Activated CD4-positive, alpha-beta T cell treated with anti-CD3 and anti-CD28 coated beads, Interleukin-2, Interleukin-4, amounts not matched to agents 100 ng/mL and 50 ng/mL, durations not matched to agents 16 hours and 8 hours (primary cell): ENCODE measurements around the gene FBXL20.
"Not testable (repeated sequence)": the region's sequence is repeated elsewhere in the genome, so short reads cannot be mapped to it uniquely, and the experiment has no call there.

Source experiments
- DNase-seq: peaks from one replicate; pipeline ENCODE4 v3.0.0-alpha.2; 2020; ENCODE audit warnings: low spot score

FBXL20 gene, protein sequence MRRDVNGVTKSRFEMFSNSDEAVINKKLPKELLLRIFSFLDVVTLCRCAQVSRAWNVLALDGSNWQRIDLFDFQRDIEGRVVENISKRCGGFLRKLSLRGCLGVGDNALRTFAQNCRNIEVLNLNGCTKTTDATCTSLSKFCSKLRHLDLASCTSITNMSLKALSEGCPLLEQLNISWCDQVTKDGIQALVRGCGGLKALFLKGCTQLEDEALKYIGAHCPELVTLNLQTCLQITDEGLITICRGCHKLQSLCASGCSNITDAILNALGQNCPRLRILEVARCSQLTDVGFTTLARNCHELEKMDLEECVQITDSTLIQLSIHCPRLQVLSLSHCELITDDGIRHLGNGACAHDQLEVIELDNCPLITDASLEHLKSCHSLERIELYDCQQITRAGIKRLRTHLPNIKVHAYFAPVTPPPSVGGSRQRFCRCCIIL

GRCh38 chr17:39401412-39402243 lies at the start of gene FBXL20:
Gene FBXL20 (minus strand): TSS chr17:39401626. CDS start chr17:39401402, 224 bp downstream.
- peak; percentile 94 for DNase-seq

DNA sequence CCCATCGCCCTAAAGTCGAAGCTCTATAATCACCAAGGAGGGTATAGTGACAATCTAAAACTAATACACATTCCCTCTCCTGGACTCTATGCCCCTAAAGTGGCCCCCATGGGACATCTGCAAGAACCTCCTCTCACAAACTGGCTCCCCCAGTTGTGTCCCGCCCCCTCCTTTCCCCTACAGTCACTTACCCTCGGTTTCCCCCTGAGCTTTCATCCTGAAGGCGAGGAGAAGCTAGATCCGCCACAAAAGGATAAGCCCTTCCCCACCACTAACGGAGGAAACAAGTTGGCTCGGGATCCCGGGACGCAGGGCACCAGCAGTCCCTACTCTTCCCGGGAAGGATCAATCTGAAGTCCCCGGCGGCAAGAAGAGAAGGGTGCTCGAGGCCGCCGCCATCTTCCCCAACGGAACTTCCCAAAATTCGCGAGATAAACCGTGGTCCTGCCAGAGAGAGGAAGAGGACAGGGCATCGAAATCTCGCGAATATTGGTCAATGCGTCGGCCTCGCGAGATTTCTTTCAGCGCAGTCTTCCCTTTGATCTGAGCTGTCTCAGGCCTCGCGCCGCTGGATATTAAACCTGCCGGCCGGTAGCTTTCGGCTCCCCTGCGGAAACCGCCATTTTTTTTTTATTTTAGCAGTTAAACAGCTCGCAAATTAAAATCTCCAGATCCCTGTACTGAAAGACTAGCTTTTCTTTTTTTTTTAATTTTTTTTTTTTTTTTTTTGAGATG lies 49.6 kb upstream of the FBXL20 start, which contains the start of gene MED1:
Gene MED1, minus strand, starts transcription at position 417 of the 735 bp plus-strand sequence. Its CDS starts 201 bp downstream, at position 216.
- peak; percentile 98 for DNase-seq

GRCh38 chr17:39450051-39450450 lies 48.6 kb upstream of the FBXL20 start:
- DNase-seq = no peak

DNA sequence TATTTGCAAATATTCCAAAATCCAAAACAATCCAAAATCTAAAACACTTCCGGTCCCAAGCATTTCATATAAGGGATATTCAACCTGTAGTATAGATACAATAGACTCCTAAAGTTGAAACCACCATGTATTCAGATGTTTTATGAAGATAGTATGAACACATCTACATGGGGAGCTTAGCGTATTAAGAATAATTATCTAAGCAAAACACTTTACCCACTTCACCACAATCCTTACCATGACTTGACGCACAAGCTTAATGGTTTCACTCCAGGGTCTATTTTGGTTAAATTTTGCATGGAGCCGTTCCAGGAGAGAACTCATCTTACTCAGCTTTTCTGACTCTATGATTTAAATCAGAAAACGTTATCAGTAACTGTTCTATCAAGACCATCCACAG lies 46.1 kb upstream of the FBXL20 start:
- no peak for DNase-seq

- no peak for DNase-seq
Measured at GRCh38 chr17:39443326-39443725, 41.9 kb upstream of the FBXL20 start.

DNA sequence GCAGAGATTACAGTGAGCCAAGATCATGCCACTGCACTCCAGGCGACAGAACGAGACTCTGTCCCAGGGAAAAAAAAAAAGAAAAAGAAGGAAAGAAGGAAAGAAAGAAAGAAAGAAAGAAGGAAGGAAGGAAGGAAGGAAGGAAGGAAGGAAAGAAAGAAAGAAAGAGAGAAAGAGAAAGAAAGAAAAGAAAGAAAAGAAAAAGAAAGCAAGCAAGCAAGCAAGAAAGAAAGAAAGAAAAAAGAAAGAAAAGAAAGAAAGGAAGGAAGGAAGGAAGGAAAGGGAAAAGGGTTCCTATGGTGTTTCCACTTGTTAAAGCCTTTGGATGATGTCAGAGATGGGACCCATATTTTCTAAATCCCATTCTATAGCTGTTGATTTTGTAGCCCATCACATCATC lies 38.4 kb upstream of the FBXL20 start:
- DNase-seq = not testable (repeated sequence)

GRCh38 chr17:39429600-39429999 lies 28.2 kb upstream of the FBXL20 start:
- no peak for DNase-seq

- no peak for DNase-seq
Measured at GRCh38 chr17:39416141-39416540, 14.7 kb upstream of the FBXL20 start.

DNA sequence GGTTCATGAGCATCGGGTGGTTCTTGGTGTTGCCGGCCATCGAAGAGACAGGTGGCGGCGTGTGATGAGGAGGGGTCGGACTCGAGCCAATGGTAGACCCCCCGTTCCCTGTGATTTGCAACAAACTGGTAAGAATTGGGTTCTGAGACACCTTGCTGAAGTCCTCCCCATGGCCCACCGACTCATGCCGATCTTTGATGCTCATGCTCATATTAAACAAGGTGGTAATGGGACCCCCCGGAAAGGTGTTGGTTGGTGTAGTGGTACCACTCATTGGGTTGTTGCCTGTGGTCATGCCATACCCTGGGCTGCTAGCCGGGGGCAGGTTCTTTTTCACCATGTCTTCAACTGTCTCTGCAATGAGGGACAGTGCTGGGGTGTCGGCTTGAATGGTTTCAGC lies 8.9 kb upstream of the FBXL20 start:
- no peak for DNase-seq

DNA sequence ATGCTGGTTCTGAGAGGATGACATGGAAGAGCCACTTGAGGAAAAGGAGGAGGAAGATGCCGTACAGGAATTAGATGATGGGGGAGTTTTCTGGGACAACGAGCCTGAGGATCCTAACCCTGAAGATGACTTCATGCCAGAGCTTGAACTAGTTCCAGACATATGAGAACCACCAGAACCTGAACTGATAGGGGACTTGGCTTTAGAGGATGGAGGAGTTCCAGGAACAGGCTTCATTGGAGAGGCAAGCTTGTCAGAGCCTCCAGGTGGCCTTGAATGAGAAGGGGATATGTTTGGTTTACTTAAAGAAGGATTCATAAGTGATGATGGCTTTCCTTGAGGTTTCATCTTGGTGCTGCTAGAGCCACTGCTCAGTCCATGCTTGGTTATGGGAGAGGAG lies 6.9 kb upstream of the FBXL20 start:
- no peak for DNase-seq

DNA sequence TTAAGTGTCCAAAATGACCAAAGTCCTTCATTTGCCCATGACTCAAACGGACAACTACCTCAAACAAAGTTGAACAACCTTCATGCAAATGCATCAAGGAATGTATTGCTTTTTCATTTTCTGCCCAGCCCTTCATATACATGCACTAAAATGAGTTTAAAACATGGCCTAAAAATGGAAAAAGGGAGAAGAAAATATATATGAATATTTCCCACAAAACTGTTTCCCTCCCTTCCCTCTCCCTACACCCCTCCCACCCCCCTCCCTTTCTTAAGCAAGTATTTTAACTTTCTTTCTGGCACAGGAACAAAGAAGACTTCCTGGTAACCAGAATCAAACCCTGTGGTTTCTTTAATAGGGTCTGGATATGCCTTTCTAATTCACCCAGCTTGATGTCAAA lies 5.5 kb upstream of the FBXL20 start:
- DNase-seq = no peak

GRCh38 chr17:39405436-39405835 lies 4.0 kb upstream of the FBXL20 start:
- DNase-seq = peak; percentile 18

GRCh38 chr17:39404542-39405378 lies 3.3 kb upstream of the FBXL20 start:
- peak; percentile 89 for DNase-seq

DNA sequence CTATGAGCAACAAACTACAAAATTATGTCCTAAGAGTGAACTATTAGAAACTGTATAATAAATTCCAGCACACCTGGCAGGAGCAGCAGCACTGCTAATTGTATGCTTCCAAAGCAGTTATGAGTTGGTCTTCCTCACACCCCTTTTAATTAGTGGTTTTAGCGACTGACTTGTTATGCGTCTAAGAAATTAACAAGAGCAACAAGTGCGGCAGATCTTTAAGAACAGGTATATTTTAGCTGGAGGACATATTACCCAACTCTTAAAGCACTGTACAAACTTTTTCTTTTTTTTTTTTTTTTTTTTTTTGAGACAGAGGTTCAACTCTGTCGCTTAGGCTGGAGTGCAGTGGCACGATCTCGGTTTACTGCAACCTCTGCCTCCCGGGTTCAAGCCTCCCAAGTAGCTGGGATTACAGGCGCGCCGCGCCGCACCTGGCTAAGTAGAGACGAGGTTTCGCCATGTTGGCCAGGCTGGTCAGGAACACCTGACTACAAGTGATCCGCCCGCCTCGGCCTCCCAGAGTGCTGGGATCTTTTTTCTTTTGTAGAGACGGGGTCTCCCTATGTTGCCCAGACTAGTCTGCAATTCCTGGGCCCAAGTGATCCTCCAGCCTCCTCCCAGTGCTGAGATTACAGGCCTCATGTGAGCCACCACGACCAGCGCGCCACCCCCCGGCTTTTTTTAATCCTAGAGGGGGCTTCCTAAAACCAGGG lies 1.6 kb upstream of the FBXL20 start:
- DNase-seq = no peak

DNA sequence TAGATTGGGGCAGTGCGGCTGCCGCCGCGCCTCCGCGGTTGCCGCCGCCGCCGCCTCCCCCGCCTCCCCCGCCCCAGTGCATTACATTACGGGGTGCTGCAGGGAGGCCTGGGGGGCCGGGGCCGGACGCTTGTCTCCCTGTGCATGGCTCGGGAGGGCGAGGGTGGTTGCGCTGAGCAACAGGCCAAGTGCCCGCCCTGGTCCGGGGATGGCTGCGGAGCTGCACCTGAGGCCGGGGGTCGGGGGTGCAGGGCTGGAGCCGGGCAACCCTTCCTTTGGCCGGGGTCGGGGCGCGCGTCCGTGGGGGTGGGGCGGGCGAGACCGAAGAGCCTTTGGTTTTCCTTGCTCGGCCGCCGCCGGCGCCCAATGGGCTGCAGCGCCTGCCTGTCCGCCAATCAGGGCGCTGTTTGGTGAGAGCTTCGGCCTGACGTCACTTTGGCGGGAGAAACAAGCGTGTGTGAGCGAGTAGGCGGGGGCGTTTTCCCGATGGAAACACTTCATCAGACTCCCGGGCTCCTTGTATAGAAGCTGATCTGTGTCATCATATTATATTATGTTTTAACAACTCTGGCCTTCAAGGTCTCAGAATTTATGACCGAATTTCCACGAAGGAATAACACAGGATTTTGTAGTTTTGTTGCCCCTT lies 941 bp upstream of the FBXL20 start:
- peak; percentile 94 for DNase-seq

- no peak for DNase-seq
Measured at GRCh38 chr17:39400547-39401411, 647 bp downstream of the FBXL20 start.

DNA sequence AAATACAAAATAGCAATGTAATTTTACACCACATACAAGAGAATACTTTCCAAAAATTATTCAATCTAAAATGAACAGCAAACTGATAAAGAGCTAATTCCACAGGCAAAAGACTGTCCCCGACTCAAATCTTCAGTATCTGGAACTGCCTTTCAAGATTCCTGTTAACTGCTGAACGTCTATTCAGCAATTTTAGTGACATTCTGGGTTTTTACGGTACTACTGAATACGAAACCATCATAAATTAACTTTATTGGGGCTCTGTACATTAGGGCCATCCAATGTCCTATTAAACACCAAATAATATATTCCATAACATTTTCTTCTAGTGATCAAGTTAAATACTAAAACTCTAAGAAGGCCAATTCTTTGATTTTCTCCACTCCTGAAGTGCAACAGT lies 1.6 kb downstream of the FBXL20 start:
- no peak for DNase-seq

GRCh38 chr17:39393736-39394135 lies 7.7 kb downstream of the FBXL20 start:
- no peak for DNase-seq

- no peak for DNase-seq
Measured at GRCh38 chr17:39391448-39391847, 10.0 kb downstream of the FBXL20 start.
